Astrocyte of the spinal cord (primary cell): ENCODE results near the gene PCDH7.

Source experiments
- DNase-seq: peaks from one replicate; pipeline ENCODE4 v3.0.0; 2011; ENCODE audit warnings: low read depth, low spot score
- H3K4me3 ChIP-seq: 2 replicates; pipeline ENCODE4 v1.5.1; 2011; ENCODE audit warnings: low read depth, mild to moderate bottlenecking, low read length, moderate library complexity
- in situ Hi-C: cut with HindIII; loops from 2 replicates; pipeline ENCODE4 v1.10.0; 2017; ENCODE audit warnings: low sequenced_read_pairs
- TF ChIP-seq, protein P1 (sequence below): IDR thresholded peaks from 2 replicates; pipeline ENCODE4 v1.5.1; 2012; ENCODE audit warnings: low read depth, mild to moderate bottlenecking, low read length, inconsistent platforms

Gene PCDH7

GRCh38 chr4:30776451-30776850, 56.3 kb downstream of the PCDH7 start:
- TF ChIP-seq, protein P1, sequence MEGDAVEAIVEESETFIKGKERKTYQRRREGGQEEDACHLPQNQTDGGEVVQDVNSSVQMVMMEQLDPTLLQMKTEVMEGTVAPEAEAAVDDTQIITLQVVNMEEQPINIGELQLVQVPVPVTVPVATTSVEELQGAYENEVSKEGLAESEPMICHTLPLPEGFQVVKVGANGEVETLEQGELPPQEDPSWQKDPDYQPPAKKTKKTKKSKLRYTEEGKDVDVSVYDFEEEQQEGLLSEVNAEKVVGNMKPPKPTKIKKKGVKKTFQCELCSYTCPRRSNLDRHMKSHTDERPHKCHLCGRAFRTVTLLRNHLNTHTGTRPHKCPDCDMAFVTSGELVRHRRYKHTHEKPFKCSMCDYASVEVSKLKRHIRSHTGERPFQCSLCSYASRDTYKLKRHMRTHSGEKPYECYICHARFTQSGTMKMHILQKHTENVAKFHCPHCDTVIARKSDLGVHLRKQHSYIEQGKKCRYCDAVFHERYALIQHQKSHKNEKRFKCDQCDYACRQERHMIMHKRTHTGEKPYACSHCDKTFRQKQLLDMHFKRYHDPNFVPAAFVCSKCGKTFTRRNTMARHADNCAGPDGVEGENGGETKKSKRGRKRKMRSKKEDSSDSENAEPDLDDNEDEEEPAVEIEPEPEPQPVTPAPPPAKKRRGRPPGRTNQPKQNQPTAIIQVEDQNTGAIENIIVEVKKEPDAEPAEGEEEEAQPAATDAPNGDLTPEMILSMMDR, result no peak
- in situ Hi-C loops, result no loop called here
- H3K4me3 ChIP-seq, result no peak overlapping the region
- DNase-seq, result no peak

DNA sequence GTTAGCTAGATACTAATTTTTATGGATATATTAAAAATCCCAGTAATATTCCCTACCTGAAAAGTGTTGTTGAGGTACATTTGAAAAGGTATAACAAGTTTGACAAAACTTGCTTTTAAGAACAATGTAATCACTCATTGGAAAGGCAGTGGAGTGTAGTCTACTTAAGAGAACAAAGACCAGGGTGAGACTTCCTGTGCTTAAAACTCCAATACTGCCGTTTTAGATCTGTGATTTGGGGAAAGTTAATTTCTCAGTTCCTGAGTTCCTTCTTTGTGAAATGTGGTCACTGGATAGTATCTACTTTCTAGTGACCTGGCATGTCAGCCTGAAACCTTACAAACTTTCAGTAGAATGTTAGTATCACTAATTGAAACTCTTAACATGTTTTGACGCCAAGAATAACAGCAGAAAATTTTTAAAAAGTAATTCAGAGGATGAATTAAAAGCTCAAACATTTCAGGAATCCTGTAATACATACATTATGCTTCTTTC, 56.8 kb downstream of the PCDH7 start:
- no peak overlapping the region for H3K4me3 ChIP-seq
- TF ChIP-seq, protein P1, result no peak
- no peak for DNase-seq
- in situ Hi-C loops, result no loop called here
